Heart left ventricle (tissue), 16 donors: ENCODE results near the gene PM20D1. TPM values are rescaled to one million over a fixed set of nuclear protein-coding genes. Genes with fewer than 3 reads are reported as not detected.

Source experiments
- ATAC-seq, 4 donors: fragments of 200-7000 bp; cut with Tn5 transposase; one replicate each; pipeline ENCODE4 v1.9.1; 2020 to 2022; ENCODE audit warnings: moderate library complexity in 4 of 4, mild to moderate bottlenecking in 3 of 4, moderate number of reproducible peaks in 1 of 4
- DNase-seq, 5 donors: peaks; one replicate each; pipeline ENCODE4 v3.0.0-alpha.2; 2020
- H3K27ac ChIP-seq, 12 donors: fragments of 200-600 bp; sonication (generic) in 4 of 12; one replicate each; pipeline versions ENCODE4 v1.5.0 to v1.8.0; 2016 to 2022; ENCODE audit warnings: mild to moderate bottlenecking in 2 of 12
- H3K27me3 ChIP-seq, 9 donors: fragments of 200-600 bp; sonication (generic) in 2 of 9; one replicate each; pipeline versions ENCODE4 v1.5.1 to v1.8.0; 2016 to 2022; ENCODE audit warnings: mild to moderate bottlenecking in 3 of 9
- H3K36me3 ChIP-seq, 9 donors: fragments of 200-600 bp; sonication (generic) in 2 of 9; one replicate each; pipeline versions ENCODE4 v1.5.0 to v1.8.0; 2018 to 2022; ENCODE audit warnings: mild to moderate bottlenecking in 2 of 9
- H3K4me1 ChIP-seq, 12 donors: fragments of 200-600 bp; sonication (generic) in 4 of 12; one replicate each; pipeline versions ENCODE4 v1.5.0 to v1.8.0; 2016 to 2022; ENCODE audit warnings: mild to moderate bottlenecking in 3 of 12
- H3K4me3 ChIP-seq, 12 donors: fragments of 200-600 bp; sonication (generic) in 4 of 12; one replicate each; pipeline versions ENCODE4 v1.5.0 to v1.8.0; 2017 to 2022; ENCODE audit warnings: mild to moderate bottlenecking in 9 of 12, moderate library complexity in 4 of 12
- H3K9me3 ChIP-seq, 12 donors: fragments of 200-600 bp; sonication (generic) in 4 of 12; one replicate each; pipeline versions ENCODE4 v1.5.0 to v1.8.0; 2016 to 2022; ENCODE audit warnings: mild to moderate bottlenecking in 1 of 12
- CTCF ChIP-seq, 12 donors: fragments of 200-600 bp; sonication (generic) in 4 of 12; IDR thresholded peaks; one replicate each; pipeline versions ENCODE4 v1.5.0 to v1.8.0; 2018 to 2022; ENCODE audit warnings: antibody characterized with exemption in 12 of 12, mild to moderate bottlenecking in 5 of 12
- POLR2A ChIP-seq, 2 donors: fragments of 450-650 bp; IDR thresholded peaks; one replicate each; pipeline ENCODE4 v1.6.1; 2017; ENCODE audit warnings: antibody characterized with exemption in 2 of 2, mild to moderate bottlenecking in 2 of 2, moderate library complexity in 2 of 2
- WGBS, 4 donors: extraction: QIAGEN DNeasy Blood & Tissue Kit in 2 of 4; methylation state at CpG; one replicate each; pipeline versions ENCODE4 v1.1.5 to v1.1.7; 2013 to 2018; 5-methylcytosine and 5-hydroxymethylcytosine counted together
- intact Hi-C, 10 donors: fragments of 100-400 bp; cut with DNase I; formaldehyde crosslinking; loops; one replicate each; pipeline versions ENCODE4 v1.11.1 to v1.14.2; 2022
- polyA plus RNA-seq, 2 donors: library from polyadenylated mRNA; stranded (reverse); fragments of 200-250 nt; gene quantifications; one replicate each; pipeline ENCODE4 v1.2.3, GENCODE V29; 2013
- total RNA-seq, 9 donors: library from RNA; depleted of rRNA in 2 of 9; stranded (reverse); fragments of >200 nt in 2 of 9; fragmentation: NEBNext Ultra II Directional in 3 of 9; extraction: Animal tissue kit (Norgen Biotek cat#: 25700) in 3 of 9; gene quantifications; one replicate each; pipeline versions ENCODE4 v1.1.0 to v1.2.4, GENCODE V29; 2016 to 2023
- donor health status: ischemic (EF 13 %, LVEDD 7.1; RV severe dilation, severe dysfunction).
- donor health status: healthy with polysubstance abuse.
- donor health status: DM: no; HTN: yes; CAD: no.
- donor health status: DM: no; HTN: no; CAD: no.
- donor health status: ischemic (EF 25% LVEDD 6.9; RV normal size, moderate dysfunction).
- donor health status: ischemic (EF 25% LVEDD 5.7; RV mildly dilated, moderate dysfunction).
- donor health status: healthy.
- donor health status: DM: yes; HTN: yes; CAD: no.
- donor health status: ischemic (EF 35%, LVEDD 5.7; RV mildly dilated, moderate dysfunction).
- donor health status: nonischemic (EF 11% LVEDD 7.7; RV severe dilation, severe dysfunction).
- donor health status: DM: yes; HTN: yes; CAD: no.
- donor health status: PGD.
- donor health status: ischemic (EF 29% LVEDD 5.4; RV normal size, mild dysfunction).
- donor health status: nonischemic (EF 23%, LVEDD 6.1; RV moderate dilation, normal function).

The PM20D1 gene
- total and polyA plus RNA-seq, 11 donors, result 0.28 to 1.4 (median 0.71) TPM; not detected in 1

GRCh38 chr1:205794011-205794730 is 55.8 kb downstream of the PM20D1 start:
- 52 to 66% (median 63%) methylated on average over 5 of the region's 5 CpGs for WGBS, 4 donors
- Histone ChIP-seq H3K9me3 (no peaks in the 10 kb centered on the region), H3K27ac (no peak overlapping the region), H3K27me3 (no peaks in the 10 kb centered on the region), H3K36me3 (peaks cover 1 to 100% (median 94%) of the 10 kb centered on the region in 9 donors), H3K4me3 (no peak overlapping the region), H3K4me1 (peaks cover 0 to 28% (median 3%) of the 10 kb centered on the region in 12 donors)
- no peak for DNase-seq
- intact Hi-C loops, result loop anchor here in 9 of 10 donors (5.0 to 10.0 kb wide), 6 partner anchors 113 to 313 kb away; no protein-coding TSS in a partner anchor
- TF ChIP-seq POLR2A (IDR thresholded peaks at IDR 0.05), result no peak
- TF ChIP-seq CTCF (IDR thresholded peaks at IDR 0.05), result no peak
- no peak for ATAC-seq

GRCh38 chr1:205792961-205793673 is 56.8 kb downstream of the PM20D1 start:
- TF ChIP-seq POLR2A (IDR thresholded peaks at IDR 0.05) (no peak), CTCF (IDR thresholded peaks at IDR 0.05) (no peak)
- DNase-seq (no peak), ATAC-seq (no peak)
- Histone ChIP-seq H3K27ac (peak overlapping the region in 4 of 12 donors; percentile 2 to 28 (median 20)), H3K4me3 (no peak overlapping the region), H3K36me3 (peaks cover 0 to 95% (median 84%) of the 10 kb centered on the region in 9 donors), H3K4me1 (peaks cover 0 to 20% (median 2%) of the 10 kb centered on the region in 12 donors), H3K27me3 (no peaks in the 10 kb centered on the region), H3K9me3 (no peaks in the 10 kb centered on the region)
- intact Hi-C loops, result loop anchor here (2.0 to 10.0 kb wide), 7 partner anchors 114 to 314 kb away; no protein-coding TSS in a partner anchor
- WGBS, 4 donors, result 65 to 71% (median 68%) methylated on average over 6 of the region's 6 CpGs

- 62 to 72% (median 65%) methylated on average over 8 of the region's 8 CpGs for whole genome bisulfite sequencing, 4 donors
- H3K4me1 ChIP-seq, result peaks cover 0 to 19% (median 1%) of the 10 kb centered on the region in 12 donors
- no peak for TF ChIP-seq POLR2A (IDR thresholded peaks at IDR 0.05)
- TF ChIP-seq CTCF (IDR thresholded peaks at IDR 0.05), result no peak
- DNase-seq, result no peak
- no peaks in the 10 kb centered on the region for H3K27me3 ChIP-seq
- H3K27ac ChIP-seq, result peak overlapping the region in 3 of 12 donors; percentile 2 to 22 (median 13)
- intact Hi-C loops, result loop anchor here (2.0 to 10.0 kb wide), 7 partner anchors 115 to 315 kb away; no protein-coding TSS in a partner anchor
- H3K9me3 ChIP-seq, result no peaks in the 10 kb centered on the region
- no peak overlapping the region for H3K4me3 ChIP-seq
- peaks cover 0 to 89% (median 77%) of the 10 kb centered on the region in 9 donors for H3K36me3 ChIP-seq
- no peak for ATAC-seq
Measured at GRCh38 chr1:205792481-205792881, 57.5 kb downstream of the PM20D1 start.
